ENCODE measurements around the gene ADGRG4.

DNA sequence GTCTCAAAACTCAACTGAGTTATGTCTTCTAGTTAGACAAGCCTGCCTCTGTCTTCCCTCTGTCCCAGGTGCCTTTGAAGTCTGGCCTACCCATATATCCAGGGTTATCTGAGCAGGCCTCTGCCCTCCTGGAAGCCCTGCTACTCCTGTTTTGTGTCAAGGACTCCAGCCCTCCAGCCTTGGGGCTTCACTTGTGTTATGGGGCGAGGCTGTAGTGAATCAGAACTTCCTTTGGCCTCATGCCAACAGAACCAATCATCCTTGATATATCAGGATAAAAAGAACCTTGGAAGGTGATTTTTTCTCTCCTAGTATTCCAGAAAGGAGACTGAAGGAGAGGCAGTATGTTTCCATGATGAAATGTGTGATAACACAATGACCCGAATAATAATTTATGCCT is 8.9 kb upstream of the ADGRG4 start:
- TF ChIP-seq CEBPB (IDR thresholded peaks at IDR 0.05), result no peak
- TF ChIP-seq, protein P1, sequence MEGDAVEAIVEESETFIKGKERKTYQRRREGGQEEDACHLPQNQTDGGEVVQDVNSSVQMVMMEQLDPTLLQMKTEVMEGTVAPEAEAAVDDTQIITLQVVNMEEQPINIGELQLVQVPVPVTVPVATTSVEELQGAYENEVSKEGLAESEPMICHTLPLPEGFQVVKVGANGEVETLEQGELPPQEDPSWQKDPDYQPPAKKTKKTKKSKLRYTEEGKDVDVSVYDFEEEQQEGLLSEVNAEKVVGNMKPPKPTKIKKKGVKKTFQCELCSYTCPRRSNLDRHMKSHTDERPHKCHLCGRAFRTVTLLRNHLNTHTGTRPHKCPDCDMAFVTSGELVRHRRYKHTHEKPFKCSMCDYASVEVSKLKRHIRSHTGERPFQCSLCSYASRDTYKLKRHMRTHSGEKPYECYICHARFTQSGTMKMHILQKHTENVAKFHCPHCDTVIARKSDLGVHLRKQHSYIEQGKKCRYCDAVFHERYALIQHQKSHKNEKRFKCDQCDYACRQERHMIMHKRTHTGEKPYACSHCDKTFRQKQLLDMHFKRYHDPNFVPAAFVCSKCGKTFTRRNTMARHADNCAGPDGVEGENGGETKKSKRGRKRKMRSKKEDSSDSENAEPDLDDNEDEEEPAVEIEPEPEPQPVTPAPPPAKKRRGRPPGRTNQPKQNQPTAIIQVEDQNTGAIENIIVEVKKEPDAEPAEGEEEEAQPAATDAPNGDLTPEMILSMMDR (IDR thresholded peaks at IDR 0.05), result no peak
- no peak for TF ChIP-seq CHD2 (IDR thresholded peaks at IDR 0.05; ENCODE audit: low read length, partially characterized antibody)
- TF ChIP-seq, protein P2, sequence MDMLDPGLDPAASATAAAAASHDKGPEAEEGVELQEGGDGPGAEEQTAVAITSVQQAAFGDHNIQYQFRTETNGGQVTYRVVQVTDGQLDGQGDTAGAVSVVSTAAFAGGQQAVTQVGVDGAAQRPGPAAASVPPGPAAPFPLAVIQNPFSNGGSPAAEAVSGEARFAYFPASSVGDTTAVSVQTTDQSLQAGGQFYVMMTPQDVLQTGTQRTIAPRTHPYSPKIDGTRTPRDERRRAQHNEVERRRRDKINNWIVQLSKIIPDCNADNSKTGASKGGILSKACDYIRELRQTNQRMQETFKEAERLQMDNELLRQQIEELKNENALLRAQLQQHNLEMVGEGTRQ (IDR thresholded peaks at IDR 0.05), result no peak
